ENCODE results near the gene TMPRSS9.

GRCh38 chr19:2398735-2399305, 38.8 kb downstream of the TMPRSS9 start:
- TF ChIP-seq CTCF (IDR thresholded peaks at IDR 0.05) (no peak), ZFX (IDR thresholded peaks at IDR 0.05; ENCODE audit: borderline replicate concordance) (no peak)

Data from 22Rv1 (cell line).